SK-N-SH (cell line): ENCODE results near the gene MOCS3. TPM values are rescaled to one million over a fixed set of nuclear protein-coding genes. Genes with fewer than 3 reads are reported as not detected.

Source experiments
- CTCF ChIA-PET: fragments of 300-600, 350-600 bp; formaldehyde crosslinking; extraction: SDS; loops from one replicate; lab custom pipeline; 2021; lab: Yijun Ruan, JAX
- POLR2A ChIA-PET: fragments of 350-600 bp; sonication (Branson Sonifier 250); formaldehyde crosslinking; extraction: SDS; loops from one replicate; lab custom pipeline; 2020; ENCODE audit warnings: antibody characterized with exemption, inconsistent platforms; lab: Yijun Ruan, JAX
- DNase-seq: peaks from one replicate; pipeline ENCODE4 v3.0.0; 2012
- H2AFZ ChIP-seq: fragments of 200-600 bp; sonication (generic); 2 replicates; pipeline ENCODE4 v1.8.1; 2016; ENCODE audit warnings: antibody characterized with exemption, mild to moderate bottlenecking, low read depth
- H3F3A ChIP-seq: fragments of 200-600 bp; sonication (generic); replicated peaks from 2 replicates; pipeline ENCODE3; 2016; ENCODE audit warnings: antibody characterized with exemption, mild to moderate bottlenecking; ENCODE audit not compliant: insufficient read depth
- H3K27ac ChIP-seq, 2 experiments: fragments of 200-500 bp in 1 of 2; fragments of 200-600 bp in 1 of 2; sonication (Bioruptor generic) in 1 of 2; sonication (generic), shearing (Covaris generic) in 1 of 2; 2 replicates each; pipeline versions ENCODE4 v1.5.1 to v1.6.1; 2014 to 2016; ENCODE audit warnings: low read depth in 2 of 2, inconsistent platforms in 1 of 2, low read length in 1 of 2, mild to moderate bottlenecking in 1 of 2, mixed read lengths in 1 of 2
- H3K27me3 ChIP-seq: fragments of 200-600 bp; sonication (generic), shearing (Covaris generic); 2 replicates; pipeline ENCODE4 v1.6.1; 2016; ENCODE audit warnings: mixed run types; ENCODE audit not compliant: insufficient read depth
- H3K36me3 ChIP-seq, 2 experiments: fragments of 200-500 bp in 1 of 2; fragments of 200-600 bp in 1 of 2; sonication (Bioruptor generic) in 1 of 2; sonication (generic) in 1 of 2; replicated peaks in 1 of 2; 2 replicates each; pipeline versions ENCODE3 to v1.5.1; 2014 to 2016; ENCODE audit warnings: low read length in 1 of 2, mild to moderate bottlenecking in 1 of 2; ENCODE audit not compliant: insufficient read depth in 2 of 2, control insufficient read depth in 1 of 2
- H3K4me1 ChIP-seq, 2 experiments: fragments of 200-500 bp in 1 of 2; fragments of 200-600 bp in 1 of 2; sonication (Bioruptor generic) in 1 of 2; sonication (generic), shearing (Covaris generic) in 1 of 2; 2 replicates each; pipeline versions ENCODE4 v1.5.1 to v1.6.1; 2014 to 2016; ENCODE audit warnings: low read depth in 1 of 2, low read length in 1 of 2, mixed run types in 1 of 2; ENCODE audit not compliant: insufficient read depth in 2 of 2, control insufficient read depth in 1 of 2
- H3K4me2 ChIP-seq: fragments of 200-600 bp; sonication (generic), shearing (Covaris generic); 2 replicates; pipeline ENCODE4 v1.6.1; 2017; ENCODE audit warnings: mixed run types
- H3K4me3 ChIP-seq, 2 experiments: fragments of 200-500 bp in 1 of 2; fragments of 200-600 bp in 1 of 2; sonication (Bioruptor generic) in 1 of 2; sonication (generic), shearing (Covaris generic) in 1 of 2; 2 replicates each; pipeline versions ENCODE4 v1.5.1 to v1.8.1; 2014 to 2016; ENCODE audit warnings: low read depth in 2 of 2, inconsistent platforms in 1 of 2, low read length in 1 of 2, mild to moderate bottlenecking in 1 of 2, mixed read lengths in 1 of 2, moderate library complexity in 1 of 2
- H3K79me2 ChIP-seq: fragments of 200-600 bp; sonication (generic); 2 replicates; pipeline ENCODE4 v1.8.1; 2017; ENCODE audit warnings: mild to moderate bottlenecking; ENCODE audit not compliant: insufficient read depth
- H3K9ac ChIP-seq: fragments of 200-600 bp; sonication (generic); 2 replicates; pipeline ENCODE4 v1.6.1; 2017; ENCODE audit warnings: mixed run types
- H3K9me2 ChIP-seq: fragments of 200-600 bp; sonication (generic); 2 replicates; pipeline ENCODE4 v1.6.1; 2017; ENCODE audit warnings: mixed run types
- H3K9me3 ChIP-seq: fragments of 200-600 bp; sonication (generic); 2 replicates; pipeline ENCODE4 v1.6.1; 2017; ENCODE audit warnings: mixed run types, mild to moderate bottlenecking, moderate library complexity
- H4K20me1 ChIP-seq: fragments of 200-600 bp; sonication (generic); 2 replicates; pipeline ENCODE4 v1.6.1; 2017; ENCODE audit warnings: mild to moderate bottlenecking, mixed run types; ENCODE audit not compliant: insufficient read depth
- CTCF ChIP-seq: fragments of 200-600 bp; sonication (generic); IDR thresholded peaks from 2 replicates; pipeline ENCODE4 v1.6.1; 2017; ENCODE audit warnings: antibody characterized with exemption, mild to moderate bottlenecking, moderate library complexity
- ELF1 ChIP-seq: IDR thresholded peaks from 2 replicates; pipeline ENCODE4 v1.4.0; 2012
- EZH2phosphoT487 ChIP-seq: fragments of 200-600 bp; sonication (generic); IDR thresholded peaks from 2 replicates; pipeline ENCODE4 v1.6.1; 2017; ENCODE audit warnings: low read depth, mixed run types, mild to moderate bottlenecking, antibody characterized with exemption, moderate library complexity, borderline replicate concordance
- FOXM1 ChIP-seq: IDR thresholded peaks from 2 replicates; pipeline ENCODE4 v1.4.0; 2012; ENCODE audit warnings: low read depth, mild to moderate bottlenecking
- GATA2 ChIP-seq: sonication (generic); formaldehyde crosslinking; IDR thresholded peaks from 2 replicates; pipeline ENCODE4 v1.5.0; 2020; ENCODE audit warnings: mild to moderate bottlenecking, missing genetic modification reagents
- IRF3 ChIP-seq: fragments of 150-350 bp; IDR thresholded peaks from 2 replicates; pipeline ENCODE4 v1.6.1; 2016; ENCODE audit warnings: mild to moderate bottlenecking, low read depth, low read length
- MXI1 ChIP-seq: IDR thresholded peaks from 2 replicates; pipeline ENCODE4 v1.6.1; 2012; ENCODE audit warnings: mild to moderate bottlenecking, low read depth, low read length, improper control_type of control experiment
- PBX3 ChIP-seq: IDR thresholded peaks from 2 replicates; pipeline ENCODE4; 2012
- RCOR1 ChIP-seq: fragments of 150-350 bp; IDR thresholded peaks from 2 replicates; pipeline ENCODE4 v1.6.1; 2017; ENCODE audit warnings: antibody characterized with exemption, low read length
- REST ChIP-seq: IDR thresholded peaks from 2 replicates; pipeline ENCODE4 v1.6.1; 2012; ENCODE audit warnings: mild to moderate bottlenecking, low read depth, low read length, moderate library complexity
- USF2 ChIP-seq: fragments of 150-350 bp; IDR thresholded peaks from 2 replicates; pipeline ENCODE4 v1.6.1; 2017; ENCODE audit warnings: antibody characterized with exemption, low read length, low read depth, borderline replicate concordance
- YY1 ChIP-seq: IDR thresholded peaks from 2 replicates; pipeline ENCODE4 v1.4.0; 2012; ENCODE audit warnings: low read depth, mild to moderate bottlenecking
- WGBS: methylation state at CpG from one replicate; pipeline ENCODE4 v1.1.6; 2017; ENCODE audit warnings: low lambda C conversion rate; 5-methylcytosine and 5-hydroxymethylcytosine counted together
- polyA plus RNA-seq, 3 experiments: library from polyadenylated mRNA; depleted of rRNA; stranded (reverse); fragments of >200 nt; gene quantifications; 2 replicates each; pipeline ENCODE4 v1.2.3, GENCODE V29; 2012

MOCS3 gene
- polyA plus RNA-seq, 1 of the 3 experiments (the other 2 are of a cell fraction), result 4.0 TPM

GRCh38 chr20:50987493-50988210 lies 29.0 kb downstream of the MOCS3 start (continued):
- TF ChIP-seq REST, result no peak
- 0 out of 2 replicates have a peak, but pooled peaks have one; percentile 17 for TF ChIP-seq RCOR1
- no peak for TF ChIP-seq MXI1
- no peak for TF ChIP-seq ELF1
- TF ChIP-seq FOXM1, result no peak
- peak; percentile 85 for TF ChIP-seq CTCF
- no peak for TF ChIP-seq PBX3
- no peak for TF ChIP-seq USF2

- no peak for DNase-seq
- H3K9me3 ChIP-seq, result no peaks in the 10 kb centered on the region
- no peaks in the 10 kb centered on the region for H3K27me3 ChIP-seq
- no peaks in the 10 kb centered on the region for H3K79me2 ChIP-seq
- no peak overlapping the region for H3K9ac ChIP-seq
- no peaks in the 10 kb centered on the region for H3K4me1 ChIP-seq
- H3K4me2 ChIP-seq, result no peak overlapping the region
- no peaks in the 10 kb centered on the region for H3K9me2 ChIP-seq
- WGBS, result 74% methylated on average over 3 of the region's 3 CpGs
- no peak overlapping the region for H3K27ac ChIP-seq
- no peak overlapping the region for H3K4me3 ChIP-seq
- H3F3A ChIP-seq, result no peaks in the 10 kb centered on the region
- POLR2A ChIA-PET, result no interaction called here
- H3K36me3 ChIP-seq, result no peaks in the 10 kb centered on the region
- H4K20me1 ChIP-seq, result no peaks in the 10 kb centered on the region
- H2AFZ ChIP-seq, result no peak overlapping the region
- CTCF ChIA-PET, result interaction anchor here (0.8 to 15.0 kb wide), 8 partner anchors 10 to 1093 kb away, joined by 3 to 452 read pairs (median 74); no protein-coding TSS in a partner anchor
- TF ChIP-seq GATA2 (CRISPR knock-in tag), result no peak
- no peak for TF ChIP-seq USF2
- no peak for TF ChIP-seq REST
- no peak for TF ChIP-seq IRF3
- no peak for TF ChIP-seq ELF1
- TF ChIP-seq EZH2phosphoT487, result no peak
- no peak for TF ChIP-seq YY1
- TF ChIP-seq FOXM1, result no peak
Measured at GRCh38 chr20:50991076-50991475, 32.5 kb downstream of the MOCS3 start.
